Heart left ventricle (tissue), 16 donors: ENCODE measurements around the gene CAMTA1. TPM values are rescaled to one million over a fixed set of nuclear protein-coding genes. Genes with fewer than 3 reads are reported as not detected.

Experiments
- ATAC-seq, 4 donors: fragments of 200-7000 bp; cut with Tn5 transposase; one replicate each; pipeline ENCODE4 v1.9.1; 2020 to 2022; ENCODE audit warnings: moderate library complexity in 4 of 4, mild to moderate bottlenecking in 3 of 4, moderate number of reproducible peaks in 1 of 4
- DNase-seq, 5 donors: peaks; one replicate each; pipeline ENCODE4 v3.0.0-alpha.2; 2020
- H3K27ac ChIP-seq, 12 donors: fragments of 200-600 bp; sonication (generic) in 4 of 12; one replicate each; pipeline versions ENCODE4 v1.5.0 to v1.8.0; 2016 to 2022; ENCODE audit warnings: mild to moderate bottlenecking in 2 of 12
- H3K27me3 ChIP-seq, 9 donors: fragments of 200-600 bp; sonication (generic) in 2 of 9; one replicate each; pipeline versions ENCODE4 v1.5.1 to v1.8.0; 2016 to 2022; ENCODE audit warnings: mild to moderate bottlenecking in 3 of 9
- H3K36me3 ChIP-seq, 9 donors: fragments of 200-600 bp; sonication (generic) in 2 of 9; one replicate each; pipeline versions ENCODE4 v1.5.0 to v1.8.0; 2018 to 2022; ENCODE audit warnings: mild to moderate bottlenecking in 2 of 9
- H3K4me1 ChIP-seq, 12 donors: fragments of 200-600 bp; sonication (generic) in 4 of 12; one replicate each; pipeline versions ENCODE4 v1.5.0 to v1.8.0; 2016 to 2022; ENCODE audit warnings: mild to moderate bottlenecking in 3 of 12
- H3K4me3 ChIP-seq, 12 donors: fragments of 200-600 bp; sonication (generic) in 4 of 12; one replicate each; pipeline versions ENCODE4 v1.5.0 to v1.8.0; 2017 to 2022; ENCODE audit warnings: mild to moderate bottlenecking in 9 of 12, moderate library complexity in 4 of 12
- H3K9me3 ChIP-seq, 12 donors: fragments of 200-600 bp; sonication (generic) in 4 of 12; one replicate each; pipeline versions ENCODE4 v1.5.0 to v1.8.0; 2016 to 2022; ENCODE audit warnings: mild to moderate bottlenecking in 1 of 12
- CTCF ChIP-seq, 12 donors: fragments of 200-600 bp; sonication (generic) in 4 of 12; IDR thresholded peaks; one replicate each; pipeline versions ENCODE4 v1.5.0 to v1.8.0; 2018 to 2022; ENCODE audit warnings: antibody characterized with exemption in 12 of 12, mild to moderate bottlenecking in 5 of 12
- POLR2A ChIP-seq, 2 donors: fragments of 450-650 bp; IDR thresholded peaks; one replicate each; pipeline ENCODE4 v1.6.1; 2017; ENCODE audit warnings: antibody characterized with exemption in 2 of 2, mild to moderate bottlenecking in 2 of 2, moderate library complexity in 2 of 2
- WGBS, 4 donors: extraction: QIAGEN DNeasy Blood & Tissue Kit in 2 of 4; methylation state at CpG; one replicate each; pipeline versions ENCODE4 v1.1.5 to v1.1.7; 2013 to 2018; 5-methylcytosine and 5-hydroxymethylcytosine counted together
- intact Hi-C, 10 donors: fragments of 100-400 bp; cut with DNase I; formaldehyde crosslinking; loops; one replicate each; pipeline versions ENCODE4 v1.11.1 to v1.14.2; 2022
- polyA plus RNA-seq, 2 donors: library from polyadenylated mRNA; stranded (reverse); fragments of 200-250 nt; gene quantifications; one replicate each; pipeline ENCODE4 v1.2.3, GENCODE V29; 2013
- total RNA-seq, 9 donors: library from RNA; depleted of rRNA in 2 of 9; stranded (reverse); fragments of >200 nt in 2 of 9; fragmentation: NEBNext Ultra II Directional in 3 of 9; extraction: Animal tissue kit (Norgen Biotek cat#: 25700) in 3 of 9; gene quantifications; one replicate each; pipeline versions ENCODE4 v1.1.0 to v1.2.4, GENCODE V29; 2016 to 2023
- donor health status: ischemic (EF 13 %, LVEDD 7.1; RV severe dilation, severe dysfunction).
- donor health status: healthy with polysubstance abuse.
- donor health status: DM: no; HTN: yes; CAD: no.
- donor health status: DM: no; HTN: no; CAD: no.
- donor health status: ischemic (EF 25% LVEDD 6.9; RV normal size, moderate dysfunction).
- donor health status: ischemic (EF 25% LVEDD 5.7; RV mildly dilated, moderate dysfunction).
- donor health status: healthy.
- donor health status: DM: yes; HTN: yes; CAD: no.
- donor health status: ischemic (EF 35%, LVEDD 5.7; RV mildly dilated, moderate dysfunction).
- donor health status: nonischemic (EF 11% LVEDD 7.7; RV severe dilation, severe dysfunction).
- donor health status: DM: yes; HTN: yes; CAD: no.
- donor health status: PGD.
- donor health status: ischemic (EF 29% LVEDD 5.4; RV normal size, mild dysfunction).
- donor health status: nonischemic (EF 23%, LVEDD 6.1; RV moderate dilation, normal function).

CAMTA1 gene
- total and polyA plus RNA-seq, 11 donors, result 114 to 303 (median 137) TPM

GRCh38 chr1:6914706-6915105 lies 129.5 kb downstream of the CAMTA1 start:
- Histone ChIP-seq H3K27me3 (peaks cover 0 to 5% (median 0%) of the 10 kb centered on the region in 9 donors), H3K4me3 (no peak overlapping the region), H3K36me3 (no peaks in the 10 kb centered on the region), H3K9me3 (peaks cover 0 to 3% (median 0%) of the 10 kb centered on the region in 12 donors), H3K27ac (no peak overlapping the region), H3K4me1 (peaks cover 0 to 8% (median 0%) of the 10 kb centered on the region in 12 donors)
- DNase-seq (no peak), ATAC-seq (no peak)
- TF ChIP-seq CTCF (IDR thresholded peaks at IDR 0.05) (no peak), POLR2A (IDR thresholded peaks at IDR 0.05) (no peak)
- intact Hi-C loops, result no loop called here
- 86 to 91% (median 89%) methylated on average over 9 of the region's 9 CpGs for WGBS, 4 donors

GRCh38 chr1:6915999-6916565 lies 130.8 kb downstream of the CAMTA1 start:
- no peak overlapping the region for H3K4me3 ChIP-seq
- 89 to 90% (median 89%) methylated on average over 17 of the region's 17 CpGs for WGBS, 4 donors
- TF ChIP-seq CTCF (IDR thresholded peaks at IDR 0.05) (no peak), POLR2A (IDR thresholded peaks at IDR 0.05) (no peak)
- no peaks in the 10 kb centered on the region for H3K36me3 ChIP-seq
- peaks cover 0 to 3% (median 0%) of the 10 kb centered on the region in 12 donors for H3K9me3 ChIP-seq
- peaks cover 0 to under 1% (median 0%) of the 10 kb centered on the region in 9 donors for H3K27me3 ChIP-seq
- H3K4me1 ChIP-seq, result peaks cover 0 to 7% (median 0%) of the 10 kb centered on the region in 12 donors
- no peak overlapping the region for H3K27ac ChIP-seq
- ATAC-seq (no peak), DNase-seq (no peak)
- intact Hi-C loops, result no loop called here

GRCh38 chr1:6917067-6917466 lies 131.8 kb downstream of the CAMTA1 start:
- DNase-seq (no peak), ATAC-seq (no peak)
- H3K4me3 ChIP-seq, result no peak overlapping the region
- WGBS, 4 donors, result 78 to 86% (median 84%) methylated on average over 4 of the region's 4 CpGs
- no peaks in the 10 kb centered on the region for H3K27me3 ChIP-seq
- no peak overlapping the region for H3K27ac ChIP-seq
- intact Hi-C loops, result no loop called here
- no peak for TF ChIP-seq POLR2A (IDR thresholded peaks at IDR 0.05)
- TF ChIP-seq CTCF (IDR thresholded peaks at IDR 0.05), result no peak
- no peaks in the 10 kb centered on the region for H3K36me3 ChIP-seq
- H3K4me1 ChIP-seq, result peaks cover 0 to 7% (median 0%) of the 10 kb centered on the region in 12 donors
- peaks cover 0 to 3% (median 0%) of the 10 kb centered on the region in 12 donors for H3K9me3 ChIP-seq

GRCh38 chr1:6918186-6918924 lies 133.1 kb downstream of the CAMTA1 start:
- DNase-seq (no peak), ATAC-seq (no peak)
- no peaks in the 10 kb centered on the region for H3K27me3 ChIP-seq
- peaks cover 0 to 3% (median 0%) of the 10 kb centered on the region in 12 donors for H3K9me3 ChIP-seq
- peaks cover 0 to 13% (median 9%) of the 10 kb centered on the region in 12 donors for H3K4me1 ChIP-seq
- no peak overlapping the region for H3K27ac ChIP-seq
- 79 to 91% (median 82%) methylated on average over 13 of the region's 13 CpGs for WGBS, 4 donors
- intact Hi-C loops, result no loop called here
- TF ChIP-seq POLR2A (IDR thresholded peaks at IDR 0.05) (no peak), CTCF (IDR thresholded peaks at IDR 0.05) (no peak)
- no peaks in the 10 kb centered on the region for H3K36me3 ChIP-seq
- no peak overlapping the region for H3K4me3 ChIP-seq
